BJ (cell line): Measurements from ENCODE around the gene MYO7A. TPM values are rescaled to one million over a fixed set of nuclear protein-coding genes. Genes with fewer than 3 reads are reported as not detected.
A peak's percentile ranks its signal among the peaks of the same experiment; 100 is the strongest.

Experiments
- CTCF ChIA-PET: fragments of 350-600 bp; formaldehyde crosslinking; extraction: SDS; loops from one replicate; lab custom pipeline; 2021; ENCODE audit warnings: antibody characterized with exemption, inconsistent platforms; lab: Yijun Ruan, JAX
- POLR2A ChIA-PET: fragments of 300-600 bp; sonication (Branson Sonifier 250); formaldehyde crosslinking; extraction: SDS; loops from one replicate; lab custom pipeline; 2021; ENCODE audit warnings: antibody characterized with exemption; lab: Charles Lee
- DNase-seq: peaks from one replicate; pipeline ENCODE4 v3.0.0-alpha.2; 2011; ENCODE audit warnings: low read depth
- H3K27me3 ChIP-seq: 2 replicates; pipeline ENCODE4 v1.6.0; 2011; ENCODE audit warnings: low read length; ENCODE audit not compliant: control insufficient read depth, insufficient read depth
- H3K36me3 ChIP-seq: 2 replicates; pipeline ENCODE4 v1.5.1; 2011; ENCODE audit warnings: low read length; ENCODE audit not compliant: control insufficient read depth, insufficient read depth
- H3K4me3 ChIP-seq: 2 replicates; pipeline ENCODE4 v1.5.1; 2011; ENCODE audit warnings: low read depth, mild to moderate bottlenecking, control low read depth, low read length
- polyA plus RNA-seq: library from polyadenylated mRNA; depleted of rRNA; stranded (reverse); fragments of >200 nt; gene quantifications from 2 replicates; pipeline ENCODE4 v1.2.3, GENCODE V29; 2011
- TF ChIP-seq, protein P1 (sequence below): IDR thresholded peaks from 2 replicates; pipeline ENCODE4 v1.5.1; 2011; ENCODE audit warnings: low read depth, mild to moderate bottlenecking, control low read depth, inconsistent platforms, low read length, moderate library complexity; ENCODE audit not compliant: insufficient read depth

The MYO7A gene
- polyA plus RNA-seq, 1 experiment, result 0.01 TPM

DNA sequence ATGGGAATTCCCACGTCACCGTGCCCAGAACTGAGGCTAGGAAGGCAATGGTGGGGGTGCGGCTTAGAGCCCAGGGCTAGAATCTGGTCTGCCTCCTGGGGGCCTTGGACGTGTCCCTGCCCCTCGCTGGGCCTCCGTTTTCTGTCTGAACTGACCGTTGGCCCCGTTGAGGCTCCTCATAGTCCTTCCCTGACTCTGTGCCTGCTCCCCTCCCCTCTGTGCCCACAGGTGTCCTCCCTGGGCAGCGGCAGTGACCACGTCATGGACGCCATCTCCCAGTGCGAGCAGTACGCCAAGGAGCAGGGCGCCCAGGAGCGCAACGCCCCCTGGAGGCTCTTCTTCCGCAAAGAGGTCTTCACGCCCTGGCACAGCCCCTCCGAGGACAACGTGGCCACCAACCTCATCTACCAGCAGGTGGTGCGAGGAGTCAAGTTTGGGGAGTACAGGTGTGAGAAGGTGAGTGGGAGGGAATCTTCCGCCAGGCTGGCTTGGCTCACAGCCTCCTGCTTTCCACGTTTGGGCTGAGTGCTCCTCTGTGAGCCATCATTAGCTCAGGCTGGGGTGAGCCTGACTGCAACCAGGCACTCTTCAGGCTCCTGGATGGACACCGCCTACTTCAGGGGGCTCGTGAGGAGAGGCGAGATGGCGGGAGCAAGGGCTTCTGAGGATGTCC lies 63.9 kb downstream of the MYO7A start:
- ChIA-PET POLR2A (no interaction called here), CTCF (no interaction called here)
- no peak for DNase-seq
- TF ChIP-seq, protein P1, sequence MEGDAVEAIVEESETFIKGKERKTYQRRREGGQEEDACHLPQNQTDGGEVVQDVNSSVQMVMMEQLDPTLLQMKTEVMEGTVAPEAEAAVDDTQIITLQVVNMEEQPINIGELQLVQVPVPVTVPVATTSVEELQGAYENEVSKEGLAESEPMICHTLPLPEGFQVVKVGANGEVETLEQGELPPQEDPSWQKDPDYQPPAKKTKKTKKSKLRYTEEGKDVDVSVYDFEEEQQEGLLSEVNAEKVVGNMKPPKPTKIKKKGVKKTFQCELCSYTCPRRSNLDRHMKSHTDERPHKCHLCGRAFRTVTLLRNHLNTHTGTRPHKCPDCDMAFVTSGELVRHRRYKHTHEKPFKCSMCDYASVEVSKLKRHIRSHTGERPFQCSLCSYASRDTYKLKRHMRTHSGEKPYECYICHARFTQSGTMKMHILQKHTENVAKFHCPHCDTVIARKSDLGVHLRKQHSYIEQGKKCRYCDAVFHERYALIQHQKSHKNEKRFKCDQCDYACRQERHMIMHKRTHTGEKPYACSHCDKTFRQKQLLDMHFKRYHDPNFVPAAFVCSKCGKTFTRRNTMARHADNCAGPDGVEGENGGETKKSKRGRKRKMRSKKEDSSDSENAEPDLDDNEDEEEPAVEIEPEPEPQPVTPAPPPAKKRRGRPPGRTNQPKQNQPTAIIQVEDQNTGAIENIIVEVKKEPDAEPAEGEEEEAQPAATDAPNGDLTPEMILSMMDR, result peak; percentile 52
- Histone ChIP-seq H3K36me3 (no peaks in the 10 kb centered on the region), H3K4me3 (no peak overlapping the region), H3K27me3 (no peaks in the 10 kb centered on the region; the same call in 1 of the 2 replicates)

DNA sequence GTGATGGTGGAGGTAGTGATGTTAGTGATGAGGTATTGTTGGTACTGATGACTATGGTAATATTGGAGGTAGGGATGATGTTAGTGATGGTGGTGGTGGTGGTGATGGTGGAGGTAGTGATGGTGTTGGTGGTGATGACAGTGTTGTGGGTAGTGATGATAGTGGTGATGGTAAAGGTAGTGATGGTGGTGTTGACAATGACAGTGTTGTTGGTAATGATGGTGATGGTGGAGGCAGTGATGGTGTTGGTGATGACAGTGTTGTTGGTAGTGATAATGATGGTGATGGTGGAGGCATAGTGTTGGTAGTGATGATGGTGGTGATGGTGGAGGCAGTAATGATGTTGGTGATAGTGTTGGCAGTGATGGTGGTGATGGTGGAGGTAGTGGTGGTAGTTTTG lies 65.1 kb downstream of the MYO7A start:
- ChIA-PET POLR2A (no interaction called here), CTCF (interaction anchor here (1.3 to 4.5 kb wide), 4 partner anchors 9 to 426 kb away, joined by 3 to 77 read pairs (median 36); partner anchors contain the start of gene MYO7A)
- H3K4me3 ChIP-seq, result no peak overlapping the region
- H3K36me3 ChIP-seq, result no peaks in the 10 kb centered on the region
- TF ChIP-seq, protein P1, result no peak
- DNase-seq, result no peak
- H3K27me3 ChIP-seq, result no peaks in the 10 kb centered on the region; the same call in 1 of the 2 replicates

DNA sequence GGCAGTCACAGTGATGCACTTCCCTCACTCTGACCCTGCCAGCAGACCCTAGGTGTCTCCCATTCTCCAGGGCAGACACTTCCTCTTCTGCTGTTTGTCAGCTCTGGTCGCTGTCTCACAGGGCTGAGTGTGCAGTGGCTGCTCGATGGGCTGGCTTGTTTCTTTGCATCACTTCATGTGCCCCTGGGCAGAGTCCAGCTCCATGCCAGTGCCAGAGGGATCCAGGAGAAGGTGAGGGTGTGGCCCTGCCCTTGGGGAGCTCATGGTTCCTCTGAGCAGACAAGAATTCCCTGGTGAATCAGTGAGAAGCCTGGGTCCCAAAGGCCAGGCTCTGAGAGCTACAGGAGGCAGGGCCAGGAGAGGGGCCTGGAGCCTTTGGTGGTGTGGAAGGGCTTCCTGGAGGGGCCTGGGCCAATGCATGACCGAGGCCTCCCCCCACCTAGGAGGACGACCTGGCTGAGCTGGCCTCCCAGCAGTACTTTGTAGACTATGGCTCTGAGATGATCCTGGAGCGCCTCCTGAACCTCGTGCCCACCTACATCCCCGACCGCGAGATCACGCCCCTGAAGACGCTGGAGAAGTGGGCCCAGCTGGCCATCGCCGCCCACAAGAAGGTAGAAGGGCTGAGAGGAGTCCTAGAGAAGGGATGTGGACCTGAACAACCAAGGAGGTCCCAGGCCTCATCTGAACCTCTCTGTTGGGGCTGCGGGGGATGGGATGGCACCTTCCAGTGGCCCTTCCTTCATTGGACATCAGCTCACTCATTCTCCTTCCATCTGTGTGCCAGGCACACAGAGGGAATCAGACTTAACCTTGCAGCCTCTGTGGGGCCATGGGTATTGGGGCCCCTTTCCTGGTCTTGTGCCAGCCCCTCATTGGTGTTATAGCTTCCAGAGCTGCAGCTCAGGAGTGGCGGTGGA lies 66.1 kb downstream of the MYO7A start:
- ChIA-PET CTCF (interaction anchor here (0.6 to 4.5 kb wide), 11 partner anchors 8 to 425 kb away, joined by 3 to 77 read pairs (median 4); partner anchors contain the start of gene MYO7A), POLR2A (interaction anchor here (0.7 kb wide), 1 partner anchor 26 kb away, joined by 3 read pairs; no protein-coding TSS in a partner anchor)
- Histone ChIP-seq H3K36me3 (no peaks in the 10 kb centered on the region), H3K27me3 (no peaks in the 10 kb centered on the region; the same call in 1 of the 2 replicates), H3K4me3 (no peak overlapping the region)
- no peak for DNase-seq
- TF ChIP-seq, protein P1, result no peak

DNA sequence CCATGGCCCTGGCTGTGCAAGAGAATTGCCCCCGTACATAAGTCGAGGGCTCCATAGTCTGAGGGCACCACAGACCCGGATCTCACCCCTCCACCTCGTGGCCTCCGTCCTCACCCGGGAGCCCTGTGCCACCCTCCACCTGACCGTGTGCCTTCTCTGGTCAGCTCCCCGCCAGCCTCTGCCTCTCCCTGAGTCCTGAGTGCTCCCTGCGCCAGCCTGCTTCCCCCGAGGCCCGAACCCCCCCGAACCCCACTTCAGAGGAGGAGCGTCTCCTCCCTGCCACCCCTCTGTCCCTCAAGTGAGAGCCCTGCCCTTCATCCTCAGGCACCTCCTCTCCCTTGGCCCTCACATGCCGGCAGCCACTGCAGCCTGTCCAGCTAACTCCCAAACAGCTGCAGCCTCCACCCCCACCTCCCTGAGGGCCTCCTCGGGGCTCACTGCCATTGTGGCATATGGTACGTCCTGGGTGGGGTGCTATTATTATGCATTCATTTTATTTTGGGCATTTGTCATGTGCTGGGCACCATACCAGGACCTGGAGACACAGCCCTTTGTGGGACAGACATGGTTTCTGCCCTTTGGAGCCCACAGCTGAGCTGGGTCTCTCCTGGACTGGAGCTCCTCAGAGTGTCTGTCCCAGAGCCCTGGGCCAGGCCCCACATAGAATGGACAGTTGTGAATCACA lies 67.2 kb downstream of the MYO7A start:
- ChIA-PET CTCF (interaction anchor here (0.6 to 4.5 kb wide), 26 partner anchors 7 to 424 kb away, joined by 3 to 77 read pairs (median 4); partner anchors contain the start of gene MYO7A), POLR2A (no interaction called here)
- TF ChIP-seq, protein P1, result no peak
- DNase-seq, result no peak
- H3K36me3 ChIP-seq, result no peaks in the 10 kb centered on the region
- H3K27me3 ChIP-seq, result no peaks in the 10 kb centered on the region; the same call in 1 of the 2 replicates
- no peak overlapping the region for H3K4me3 ChIP-seq
